Hindlimb muscle (tissue), 1 donor: Measurements from ENCODE around the gene SIGLEC7. TPM values are rescaled to one million over a fixed set of nuclear protein-coding genes. Genes with fewer than 3 reads are reported as not detected.

Source experiments
- DNase-seq: peaks from one replicate; pipeline ENCODE4 v3.0.0-alpha.2; 2013
- polyA plus RNA-seq: library from polyadenylated mRNA; unstranded; fragments of 120-200 nt; gene quantifications from one replicate; pipeline ENCODE4 v1.2.1, GENCODE V29; 2013; ENCODE audit not compliant: insufficient read length

The SIGLEC7 gene
- polyA plus RNA-seq, 1 donor, result 0.76 TPM

DNA sequence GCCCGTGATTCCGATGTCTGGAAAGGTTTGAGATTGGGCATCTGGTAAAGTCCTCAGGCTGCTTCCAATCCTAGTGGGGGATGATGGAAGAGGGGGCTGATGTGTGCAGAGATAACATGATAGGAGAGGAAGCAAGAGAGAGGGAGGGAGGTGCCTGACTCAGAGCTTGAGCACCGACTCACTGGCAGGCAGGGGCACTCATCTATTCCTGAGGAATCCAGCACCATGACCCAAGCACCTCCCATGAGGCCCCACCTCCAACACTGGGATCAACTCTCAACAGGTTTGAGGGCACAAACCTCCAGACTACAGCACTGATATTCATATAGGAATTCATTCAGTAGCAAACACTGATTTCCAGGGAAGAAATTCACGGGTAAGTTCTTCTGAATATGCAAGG, 23.0 kb upstream of the SIGLEC7 start:
- no peak for DNase-seq

DNA sequence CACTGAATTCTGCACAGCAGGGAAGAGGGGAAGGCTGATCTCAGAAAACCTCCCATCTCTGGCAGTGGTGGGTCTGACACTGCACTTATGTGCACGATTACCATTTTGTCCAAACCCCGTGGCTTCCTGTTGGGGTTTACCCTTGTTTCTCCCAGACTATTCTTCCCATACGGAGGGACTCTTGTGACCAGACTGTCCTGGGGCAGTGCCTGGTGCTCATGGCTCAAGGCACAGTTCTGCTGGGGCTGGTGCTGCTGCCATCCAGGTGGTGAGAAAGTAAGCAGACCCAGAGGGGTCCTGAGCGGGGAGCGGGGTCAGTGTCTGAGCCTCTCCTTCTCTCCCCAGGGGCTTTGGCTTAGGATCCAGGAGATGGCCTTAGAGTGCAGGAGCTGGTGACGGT, 22.5 kb upstream of the SIGLEC7 start:
- DNase-seq, result no peak

DNA sequence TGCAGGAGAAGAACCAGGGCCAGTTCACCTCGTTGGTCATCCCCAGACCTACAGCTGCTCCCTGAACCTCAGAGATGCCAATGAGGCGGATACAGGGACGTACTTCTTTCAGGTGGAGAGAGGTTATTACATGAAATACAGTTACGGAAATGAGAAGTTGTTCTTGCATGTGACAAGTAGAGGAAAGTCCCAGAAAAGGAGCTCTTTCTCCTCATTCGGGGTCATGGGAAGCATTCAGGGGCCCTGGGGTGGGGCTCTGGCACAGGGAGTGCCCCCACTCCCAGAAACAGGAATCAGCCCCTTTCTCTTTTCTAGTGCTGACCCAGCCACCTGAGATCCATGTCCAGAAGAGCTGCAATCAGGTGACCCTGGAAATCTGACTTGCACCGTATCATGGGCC, 21.9 kb upstream of the SIGLEC7 start:
- no peak for DNase-seq

DNA sequence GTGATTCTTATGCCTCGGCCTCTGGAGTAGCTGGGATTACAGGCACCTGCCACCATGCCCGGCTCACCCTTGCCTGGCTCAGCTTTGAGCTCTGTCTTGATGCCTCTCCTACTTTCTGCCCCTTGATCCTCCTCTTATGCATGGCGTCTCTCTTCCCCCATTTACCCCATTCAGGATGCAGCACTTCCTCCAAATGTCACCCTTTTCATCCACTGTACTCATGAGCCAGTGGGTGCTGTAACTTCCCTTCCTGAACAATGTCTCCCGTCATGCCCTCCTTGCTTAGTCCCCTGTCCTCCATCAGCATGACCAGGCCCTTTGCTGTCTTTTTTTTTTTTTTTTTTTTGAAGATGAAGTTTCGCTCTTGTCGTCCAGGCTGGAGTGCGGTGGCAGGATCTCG, 20.8 kb upstream of the SIGLEC7 start:
- DNase-seq, result no peak

DNA sequence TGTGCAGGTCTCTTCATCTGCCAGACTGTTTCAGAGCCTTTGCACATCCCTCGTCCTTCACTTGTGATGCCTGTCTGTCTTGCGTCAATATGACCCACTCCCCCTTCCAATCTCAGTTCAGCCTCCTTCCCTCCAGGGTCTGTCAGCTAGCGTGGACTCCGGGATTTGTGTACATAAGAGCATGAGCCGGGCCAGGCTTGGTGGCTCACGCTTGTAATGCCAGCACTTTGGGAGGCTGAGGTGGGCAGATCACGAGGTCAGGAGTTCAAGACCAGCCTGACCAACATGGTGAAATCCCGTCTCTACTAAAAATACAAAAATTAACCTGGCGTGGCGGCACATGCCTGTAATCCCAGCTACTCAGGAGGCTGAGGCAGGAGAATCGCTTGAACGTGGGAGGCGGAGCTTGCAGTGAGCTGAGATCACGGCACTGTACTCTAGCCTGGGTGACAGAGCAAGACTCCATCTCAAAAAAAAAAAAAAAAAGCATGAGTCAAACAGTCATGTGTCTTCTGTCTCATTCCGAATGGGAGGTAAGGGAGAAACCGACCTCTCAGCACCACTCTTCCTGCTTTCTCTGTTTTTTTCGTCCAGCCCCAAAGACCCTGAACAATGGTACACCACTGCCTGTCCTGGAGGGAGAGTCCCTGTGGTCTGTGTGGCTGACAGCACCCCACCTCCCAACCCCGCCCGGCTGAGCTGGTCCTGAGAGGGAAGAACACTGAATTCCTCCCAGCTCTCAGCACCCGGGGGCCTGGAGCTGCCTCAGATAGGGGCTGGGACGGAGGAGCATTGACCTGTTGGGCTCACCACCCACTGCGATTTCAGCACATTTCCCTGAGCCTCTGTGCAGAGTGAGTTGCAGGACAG, 19.8 kb upstream of the SIGLEC7 start:
- no peak for DNase-seq

DNA sequence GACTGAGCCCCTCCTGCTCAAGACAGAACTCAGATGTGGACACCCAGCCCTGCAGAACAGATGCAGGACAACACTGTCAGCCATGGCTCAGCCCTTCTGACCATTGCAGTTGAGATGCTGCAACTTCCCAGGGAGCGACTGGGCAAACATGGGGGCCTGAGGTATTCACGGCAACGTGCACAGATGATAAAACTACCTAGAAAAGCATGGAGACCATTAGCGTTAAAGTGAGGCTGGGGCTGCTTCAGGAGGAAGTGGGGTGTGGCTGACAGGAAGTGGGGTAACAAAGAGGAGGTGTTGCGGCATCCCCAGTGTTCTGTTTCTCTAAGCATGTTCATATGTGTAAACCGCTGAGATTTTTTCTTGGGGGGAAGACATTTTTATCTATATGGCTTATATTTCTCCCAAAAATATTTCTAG, 18.7 kb upstream of the SIGLEC7 start:
- no peak for DNase-seq

DNA sequence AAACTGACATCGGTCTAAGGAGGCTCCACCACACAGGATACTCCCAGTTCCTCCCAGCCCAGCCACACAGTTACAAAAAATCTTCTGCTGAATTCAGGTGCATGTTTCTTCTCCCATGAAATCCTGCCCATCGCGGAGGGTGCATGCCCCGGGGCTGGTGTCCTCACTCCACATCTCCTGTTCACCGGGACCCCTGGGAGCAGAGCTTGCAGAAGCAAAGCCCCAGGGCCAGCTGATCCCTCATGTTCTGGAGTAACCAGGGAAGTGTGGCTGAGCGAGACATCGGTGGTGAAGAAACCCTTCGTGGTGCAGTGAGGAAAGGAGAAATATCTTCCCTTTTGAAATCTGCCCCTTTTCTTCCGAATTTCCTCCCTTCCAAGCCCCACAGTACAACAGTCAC, 18.3 kb upstream of the SIGLEC7 start:
- no peak for DNase-seq

DNA sequence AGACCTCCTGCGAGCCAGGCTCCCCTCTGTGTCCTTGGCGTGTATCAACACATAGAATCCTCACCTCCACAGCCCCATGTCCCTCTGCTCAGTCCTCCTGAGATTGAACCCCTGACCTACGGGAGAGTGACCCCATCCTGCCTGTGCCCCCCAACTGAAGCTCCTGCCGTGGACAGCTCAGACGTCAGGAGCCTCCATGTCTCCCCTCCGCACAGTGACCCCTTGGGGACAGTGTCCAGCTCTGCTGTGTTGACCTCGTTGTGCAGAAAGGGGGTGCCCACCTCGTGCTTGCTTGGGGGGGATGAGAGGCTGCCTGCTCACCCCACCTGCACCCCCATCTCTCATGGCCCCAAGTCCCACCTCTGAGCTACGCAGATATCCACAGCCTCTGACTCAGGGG, 17.9 kb upstream of the SIGLEC7 start:
- no peak for DNase-seq

DNA sequence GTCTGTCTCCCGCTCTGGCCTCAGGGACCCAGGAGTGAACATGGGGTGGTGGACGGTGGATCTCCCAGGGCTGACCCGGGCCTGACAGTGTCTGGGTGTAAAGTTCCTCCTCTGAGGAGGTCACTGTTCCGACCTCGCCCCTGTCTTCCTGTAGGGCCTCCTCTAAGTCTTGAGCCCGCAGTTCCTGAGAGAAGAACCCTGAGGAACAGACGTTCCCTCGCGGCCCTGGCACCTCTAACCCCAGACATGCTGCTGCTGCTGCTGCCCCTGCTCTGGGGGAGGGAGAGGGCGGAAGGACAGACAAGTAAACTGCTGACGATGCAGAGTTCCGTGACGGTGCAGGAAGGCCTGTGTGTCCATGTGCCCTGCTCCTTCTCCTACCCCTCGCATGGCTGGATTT, 17.4 kb upstream of the SIGLEC7 start, which contains the start of gene SIGLEC9:
TSS of gene SIGLEC9 (plus strand) at position 178 of the 400 bp plus-strand sequence. CDS start at position 247, 69 bp downstream.
- no peak for DNase-seq

DNA sequence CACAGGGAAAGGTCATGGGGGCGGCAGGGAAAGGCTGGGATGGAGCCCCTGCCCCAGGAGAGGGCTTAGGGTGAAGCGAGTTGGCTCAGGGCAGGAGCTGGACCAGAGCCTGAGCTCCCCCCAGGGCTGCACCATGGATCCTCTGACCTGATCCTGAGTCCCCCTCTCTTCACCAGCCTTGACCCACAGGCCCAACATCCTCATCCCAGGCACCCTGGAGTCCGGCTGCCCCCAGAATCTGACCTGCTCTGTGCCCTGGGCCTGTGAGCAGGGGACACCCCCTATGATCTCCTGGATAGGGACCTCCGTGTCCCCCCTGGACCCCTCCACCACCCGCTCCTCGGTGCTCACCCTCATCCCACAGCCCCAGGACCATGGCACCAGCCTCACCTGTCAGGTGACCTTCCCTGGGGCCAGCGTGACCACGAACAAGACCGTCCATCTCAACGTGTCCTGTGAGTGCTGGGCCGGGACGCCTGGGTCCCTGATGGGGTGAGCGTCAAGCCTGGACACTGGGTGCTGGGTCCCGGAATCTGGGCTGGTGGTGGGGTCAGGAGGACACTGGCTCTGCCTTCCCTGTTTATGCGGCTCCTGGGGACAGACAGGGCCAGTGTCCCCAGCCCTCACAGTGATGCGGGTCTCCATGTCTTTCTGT, 16.6 kb upstream of the SIGLEC7 start:
- no peak for DNase-seq

DNA sequence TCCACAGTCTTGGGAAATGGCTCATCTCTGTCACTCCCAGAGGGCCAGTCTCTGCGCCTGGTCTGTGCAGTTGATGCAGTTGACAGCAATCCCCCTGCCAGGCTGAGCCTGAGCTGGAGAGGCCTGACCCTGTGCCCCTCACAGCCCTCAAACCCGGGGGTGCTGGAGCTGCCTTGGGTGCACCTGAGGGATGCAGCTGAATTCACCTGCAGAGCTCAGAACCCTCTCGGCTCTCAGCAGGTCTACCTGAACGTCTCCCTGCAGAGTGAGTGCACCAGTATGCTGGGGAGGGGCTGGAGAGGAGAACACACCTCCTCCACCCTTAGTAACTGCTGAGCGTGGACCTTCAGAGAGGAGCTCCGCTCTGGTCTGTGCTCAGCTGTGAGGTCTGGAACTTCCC, 15.1 kb upstream of the SIGLEC7 start:
- DNase-seq, result no peak

DNA sequence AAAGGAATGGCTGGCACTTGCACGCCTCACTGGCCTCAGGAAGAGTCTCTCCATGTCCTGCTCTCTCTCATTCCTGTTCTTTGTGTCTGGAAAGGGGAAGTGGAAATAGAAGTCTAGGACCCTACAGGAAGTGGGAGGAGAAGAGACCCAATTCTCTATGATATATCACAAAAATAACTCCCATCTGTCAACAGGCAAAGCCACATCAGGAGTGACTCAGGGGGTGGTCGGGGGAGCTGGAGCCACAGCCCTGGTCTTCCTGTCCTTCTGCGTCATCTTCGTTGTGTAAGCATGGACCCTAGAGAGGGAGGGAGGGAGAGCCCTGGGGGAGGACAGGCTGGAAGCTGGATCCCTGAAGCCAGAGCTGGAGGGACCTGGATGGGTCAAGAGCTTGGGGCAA, 14.3 kb upstream of the SIGLEC7 start:
- no peak for DNase-seq

DNA sequence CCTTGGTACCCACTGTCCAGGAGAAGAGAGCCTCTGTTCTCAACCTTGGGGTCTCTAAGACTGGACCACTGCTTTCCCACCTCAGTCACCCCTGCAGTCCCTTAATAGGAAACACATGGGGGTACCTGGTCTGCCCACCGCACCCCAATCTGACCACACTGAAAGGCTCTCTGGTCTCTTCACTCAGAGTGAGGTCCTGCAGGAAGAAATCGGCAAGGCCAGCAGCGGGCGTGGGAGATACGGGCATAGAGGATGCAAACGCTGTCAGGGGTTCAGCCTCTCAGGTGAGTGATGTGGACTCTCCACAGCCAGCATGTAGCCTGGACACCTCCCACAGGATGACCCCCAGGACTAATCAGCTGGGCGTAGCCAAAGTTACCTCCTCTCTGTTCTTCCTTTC, 13.9 kb upstream of the SIGLEC7 start:
- DNase-seq, result no peak

DNA sequence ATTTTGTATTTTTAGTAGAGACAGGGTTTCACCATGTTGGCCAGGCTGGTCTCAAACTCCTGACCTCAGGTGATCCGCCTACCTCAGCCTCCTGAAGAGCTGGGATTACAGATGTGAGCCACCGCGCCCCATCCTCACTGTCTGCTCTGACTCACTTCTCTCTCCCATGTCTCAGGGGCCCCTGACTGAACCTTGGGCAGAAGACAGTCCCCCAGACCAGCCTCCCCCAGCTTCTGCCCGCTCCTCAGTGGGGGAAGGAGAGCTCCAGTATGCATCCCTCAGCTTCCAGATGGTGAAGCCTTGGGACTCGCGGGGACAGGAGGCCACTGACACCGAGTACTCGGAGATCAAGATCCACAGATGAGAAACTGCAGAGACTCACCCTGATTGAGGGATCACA, 12.4 kb upstream of the SIGLEC7 start:
- no peak for DNase-seq

DNA sequence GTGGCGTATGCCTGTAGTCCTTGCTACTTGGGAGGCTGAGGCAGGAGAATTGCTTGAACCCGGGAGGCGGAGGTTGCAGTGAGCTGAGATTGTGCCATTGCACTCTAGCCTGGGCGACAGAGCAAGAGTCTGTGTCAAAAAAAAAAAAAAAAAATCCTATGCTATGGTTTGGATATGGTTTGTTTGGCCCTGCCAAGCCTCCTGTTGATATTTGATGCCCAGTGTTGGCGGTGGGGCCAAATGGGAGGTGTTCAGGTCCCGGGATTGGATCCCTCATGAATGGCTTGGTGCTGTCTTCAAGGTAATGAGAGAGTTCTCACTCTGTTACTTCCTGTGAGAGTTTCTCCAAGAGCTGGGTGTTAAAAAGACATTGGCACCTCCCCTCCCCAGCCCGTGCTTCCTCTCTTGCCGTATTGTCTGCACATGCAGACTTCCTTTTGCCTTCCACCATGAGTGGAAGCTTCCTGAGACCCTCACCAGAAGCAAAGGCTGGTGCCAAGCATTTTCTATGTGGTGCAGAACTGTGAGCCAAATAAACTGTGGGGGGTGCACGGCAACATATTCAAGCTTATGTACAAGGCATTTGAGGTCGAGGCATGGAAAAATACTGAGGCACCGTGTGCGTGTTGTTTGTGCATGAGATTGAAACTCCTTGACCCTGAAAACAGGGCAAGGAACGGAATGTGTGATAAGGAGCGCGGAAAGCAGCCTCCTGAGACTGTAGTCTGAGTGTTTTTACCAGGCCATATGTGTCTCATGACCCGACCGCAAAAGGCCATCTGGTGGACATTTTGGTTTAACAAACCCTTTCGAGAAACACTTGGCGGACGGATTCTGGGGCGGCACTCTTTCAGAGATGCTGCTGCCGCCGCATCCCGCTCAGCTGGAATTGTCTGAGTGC, 10.1 kb upstream of the SIGLEC7 start:
- DNase-seq, result no peak

DNA sequence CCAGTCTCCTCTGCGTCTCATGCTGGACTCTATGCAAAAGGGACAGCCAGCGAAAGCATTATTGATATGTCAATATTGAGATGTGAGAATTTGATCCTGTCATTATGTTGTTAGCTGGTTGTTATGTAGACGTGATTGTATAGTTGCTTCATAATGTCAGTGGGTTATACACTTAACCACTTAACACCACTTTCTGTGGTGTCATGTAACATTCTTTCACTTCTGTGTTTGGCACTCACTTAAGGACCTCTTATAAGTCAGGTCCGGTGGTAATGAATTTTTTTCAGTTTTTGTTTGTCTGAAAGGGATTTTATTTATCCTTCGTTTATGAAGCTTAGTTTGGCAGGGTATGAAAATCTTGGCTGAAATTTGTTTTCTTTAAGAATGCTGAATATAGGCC, 7.1 kb upstream of the SIGLEC7 start:
- no peak for DNase-seq

DNA sequence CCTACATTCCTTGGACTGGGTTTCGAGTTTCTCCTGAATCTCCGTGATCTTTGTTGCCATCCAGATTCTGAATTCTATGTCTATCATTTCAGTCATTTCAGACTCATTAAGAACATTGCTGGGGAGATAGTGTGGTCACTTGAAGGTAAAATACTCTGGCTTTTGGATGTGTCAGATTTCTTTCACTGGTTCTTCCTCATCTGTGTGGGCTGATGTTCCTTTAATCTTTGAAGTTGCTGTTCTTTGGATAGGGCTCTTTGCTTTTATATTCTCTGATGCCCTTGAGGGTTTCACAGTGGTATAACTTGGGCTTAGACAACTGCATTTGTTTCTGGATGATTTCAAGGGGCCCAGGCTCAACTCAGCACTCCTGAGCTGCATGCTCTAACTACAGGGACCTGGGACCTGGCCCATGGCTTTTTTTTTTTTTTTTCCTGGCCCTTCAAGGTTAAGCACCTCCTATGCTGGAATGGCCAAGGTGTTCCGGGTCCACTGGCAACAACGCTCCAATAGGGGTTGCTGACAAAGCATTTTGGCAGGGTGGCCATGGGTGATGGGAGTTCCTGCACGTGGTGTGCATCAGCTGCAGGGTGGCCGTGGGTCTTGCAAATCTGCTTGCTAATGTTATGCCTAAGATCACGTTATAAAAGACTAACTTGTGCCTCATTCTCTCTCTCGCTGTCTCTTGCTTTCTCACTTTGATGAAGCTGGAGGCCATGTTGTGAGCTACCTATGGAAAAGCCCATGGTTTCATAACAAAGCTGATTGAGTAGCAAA, 5.9 kb upstream of the SIGLEC7 start:
- DNase-seq, result no peak

DNA sequence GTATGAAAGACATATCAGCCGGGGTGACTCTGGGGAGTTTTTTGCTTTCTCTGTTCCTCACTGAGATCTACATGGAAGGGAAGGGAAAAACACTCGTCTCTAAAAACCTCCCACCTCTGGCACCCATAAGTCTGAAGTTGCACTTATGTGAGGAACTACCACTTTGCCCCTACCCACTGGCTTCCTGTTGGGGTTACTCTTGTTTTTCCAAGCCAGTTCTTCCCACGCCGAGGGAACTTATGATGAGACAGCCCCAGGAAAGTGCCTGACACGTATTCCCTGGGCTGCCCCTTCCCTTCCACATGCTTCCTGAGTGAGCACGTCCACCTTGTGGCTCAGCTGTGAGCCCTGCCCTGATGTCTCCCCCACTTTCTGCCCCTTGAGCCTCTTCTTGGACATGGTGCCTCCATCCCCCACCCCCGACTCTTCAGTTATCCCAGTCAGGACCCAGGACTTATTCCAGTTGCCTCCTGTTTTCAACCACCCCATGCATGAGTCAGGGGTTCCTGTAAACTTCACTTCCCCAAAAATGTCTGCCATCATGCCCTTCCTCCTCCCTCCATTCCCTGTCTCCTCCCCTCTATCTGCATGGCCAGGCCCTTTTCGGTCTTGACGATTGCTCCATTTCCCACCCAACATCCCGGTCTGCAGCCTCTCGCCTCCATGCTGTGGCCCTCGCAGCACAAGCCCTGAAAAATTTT, 5.1 kb upstream of the SIGLEC7 start:
- DNase-seq, result no peak

DNA sequence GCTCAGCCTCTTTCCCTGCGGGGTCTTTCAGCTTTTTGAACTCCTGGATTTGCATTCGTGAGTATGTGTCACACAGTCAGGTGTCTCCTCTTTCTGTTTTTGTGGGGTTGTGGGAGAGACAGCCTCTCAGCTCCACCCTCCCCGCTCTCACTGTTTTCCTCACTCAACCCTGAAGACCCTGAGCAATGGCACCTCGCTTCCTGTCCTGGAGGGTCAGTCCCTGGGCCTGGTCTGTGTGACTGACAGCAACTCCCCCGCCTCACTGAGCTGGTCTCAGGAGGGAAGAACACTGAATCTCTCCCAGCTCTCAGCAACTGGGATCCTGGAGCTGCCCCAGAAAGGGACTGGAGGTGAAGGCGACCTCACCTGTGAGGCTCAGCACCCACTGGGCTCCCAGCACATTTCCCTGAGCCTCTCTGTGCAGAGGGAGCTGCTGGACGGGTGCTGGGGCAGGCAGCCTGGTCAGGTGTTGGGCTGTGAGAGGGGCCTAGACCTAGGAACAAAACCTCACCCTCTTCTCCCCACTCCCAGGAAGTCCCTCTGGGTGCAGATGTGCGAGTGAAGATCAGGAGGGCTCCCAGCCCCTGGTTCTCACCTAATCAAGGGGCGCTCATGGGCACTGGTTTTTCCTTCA, 4.2 kb upstream of the SIGLEC7 start:
- no peak for DNase-seq

DNA sequence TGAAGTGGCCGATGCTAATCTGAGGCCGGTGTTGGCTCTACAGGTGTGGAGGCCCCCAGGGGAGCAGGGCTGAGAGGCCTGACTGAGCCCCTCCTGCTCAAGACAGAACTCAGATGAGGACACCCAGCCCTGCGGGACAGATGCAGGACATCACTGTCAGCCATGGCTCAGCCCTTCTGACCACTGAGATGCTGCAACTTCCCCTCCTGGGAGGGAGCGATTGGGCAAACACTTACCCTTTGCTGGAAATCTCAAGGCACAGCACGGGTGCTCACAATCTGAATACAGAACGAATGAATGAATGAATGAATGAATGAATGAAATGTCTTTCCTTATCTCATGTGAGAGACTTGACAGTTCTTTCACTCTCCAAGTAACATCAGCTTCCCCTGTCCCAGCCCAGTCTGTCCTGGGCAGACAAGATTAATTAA, 3.5 kb upstream of the SIGLEC7 start:
- no peak for DNase-seq
